ENCODE data around the gene FBXL7. TPM values are rescaled to one million over a fixed set of nuclear protein-coding genes. Genes with fewer than 3 reads are reported as not detected.

FBXL7 gene
- total and polyA plus RNA-seq, 10 donors: 1.1 to 12.9 (median 8.3) TPM

- no peaks in the 10 kb centered on the region for H3K27me3 ChIP-seq (replicated peaks in 1 of 7)
- no peak overlapping the region for H3K27ac ChIP-seq
- peaks cover 0 to 13% (median 0%) of the 10 kb centered on the region in 8 donors for H3K9me3 ChIP-seq
- TF ChIP-seq POLR2A (IDR thresholded peaks at IDR 0.05) (no peak), POLR2AphosphoS5 (IDR thresholded peaks at IDR 0.05) (no peak), CTCF (IDR thresholded peaks at IDR 0.05 in 8 of 11, conservative IDR thresholded peaks at IDR 0.05 in 3 of 11) (no peak)
- intact Hi-C loops (cut with DNase I; ENCODE audit: low total_unique reads): no loop called here
- H3K4me1 ChIP-seq: no peaks in the 10 kb centered on the region
- 91 to 96% (median 94%) methylated on average over 1 of the region's 1 CpG for WGBS, 5 donors
- H3K4me3 ChIP-seq: no peak overlapping the region
- DNase-seq: no peak
- no peaks in the 10 kb centered on the region for H3K36me3 ChIP-seq
These were observed 399.5 kb downstream of the FBXL7 start for GRCh38 chr5:15899481-15899880.

- no peak for TF ChIP-seq POLR2AphosphoS5 (IDR thresholded peaks at IDR 0.05)
- no peak for TF ChIP-seq CTCF (IDR thresholded peaks at IDR 0.05 in 8 of 11, conservative IDR thresholded peaks at IDR 0.05 in 3 of 11)
- TF ChIP-seq POLR2A (IDR thresholded peaks at IDR 0.05): no peak
- no peak overlapping the region for H3K27ac ChIP-seq
- 53 to 58% (median 57%) methylated on average over 2 of the region's 2 CpGs for WGBS, 5 donors
- no peak overlapping the region for H3K4me3 ChIP-seq
- intact Hi-C loops (cut with DNase I; ENCODE audit: low total_unique reads): no loop called here
- H3K36me3 ChIP-seq: no peaks in the 10 kb centered on the region
- no peaks in the 10 kb centered on the region for H3K4me1 ChIP-seq
- H3K27me3 ChIP-seq (replicated peaks in 1 of 7): no peaks in the 10 kb centered on the region
- DNase-seq: no peak
- peaks cover 0 to 12% (median 2%) of the 10 kb centered on the region in 8 donors for H3K9me3 ChIP-seq
These were observed 401.2 kb downstream of the FBXL7 start for GRCh38 chr5:15901151-15901550.

- DNase-seq: no peak
- WGBS, 5 donors: 37 to 50% (median 39%) methylated on average over 6 of the region's 6 CpGs
- intact Hi-C loops (cut with DNase I; ENCODE audit: low total_unique reads): no loop called here
- no peak overlapping the region for H3K4me3 ChIP-seq
- no peak overlapping the region for H3K27ac ChIP-seq
- no peaks in the 10 kb centered on the region for H3K27me3 ChIP-seq (replicated peaks in 1 of 7)
- peaks cover 0 to 10% (median 0%) of the 10 kb centered on the region in 8 donors for H3K9me3 ChIP-seq
- no peaks in the 10 kb centered on the region for H3K4me1 ChIP-seq
- H3K36me3 ChIP-seq: no peaks in the 10 kb centered on the region
- TF ChIP-seq POLR2A (IDR thresholded peaks at IDR 0.05) (no peak), POLR2AphosphoS5 (IDR thresholded peaks at IDR 0.05) (no peak), CTCF (IDR thresholded peaks at IDR 0.05 in 8 of 11, conservative IDR thresholded peaks at IDR 0.05 in 3 of 11) (no peak)
These were observed 402.1 kb downstream of the FBXL7 start for GRCh38 chr5:15902066-15902465.

- TF ChIP-seq POLR2A (IDR thresholded peaks at IDR 0.05) (no peak), CTCF (IDR thresholded peaks at IDR 0.05 in 8 of 11, conservative IDR thresholded peaks at IDR 0.05 in 3 of 11) (no peak), POLR2AphosphoS5 (IDR thresholded peaks at IDR 0.05) (no peak)
- no peak for DNase-seq
- H3K4me1 ChIP-seq: no peaks in the 10 kb centered on the region
- 75 to 82% (median 81%) methylated on average over 2 of the region's 2 CpGs for WGBS, 5 donors
- no peak overlapping the region for H3K27ac ChIP-seq
- H3K36me3 ChIP-seq: no peaks in the 10 kb centered on the region
- intact Hi-C loops (cut with DNase I; ENCODE audit: low total_unique reads): no loop called here
- no peaks in the 10 kb centered on the region for H3K27me3 ChIP-seq (replicated peaks in 1 of 7)
- H3K9me3 ChIP-seq: peaks cover 0 to 6% (median 0%) of the 10 kb centered on the region in 8 donors
- no peak overlapping the region for H3K4me3 ChIP-seq
These were observed 405.2 kb downstream of the FBXL7 start for GRCh38 chr5:15904899-15905830.

Measured in spleen (tissue), 11 donors.